Upper lobe of right lung (tissue), 1 donor: ENCODE data around the gene STPG4. TPM values are rescaled to one million over a fixed set of nuclear protein-coding genes. Genes with fewer than 3 reads are reported as not detected.
"Not testable (repeated sequence)": the region's sequence is repeated elsewhere in the genome, so short reads cannot be mapped to it uniquely, and the experiment has no call there.

ENCODE experiments used
- ATAC-seq: fragments of 200-7000 bp; cut with Tn5 transposase; one replicate; pipeline ENCODE4 v1.9.1; 2020; ENCODE audit warnings: mild to moderate bottlenecking, moderate library complexity
- DNase-seq: peaks from one replicate; pipeline ENCODE4 v3.0.0-alpha.2; 2020
- H3K27ac ChIP-seq: fragments of 200-600 bp; one replicate; pipeline ENCODE4 v1.8.0; 2022
- H3K27me3 ChIP-seq: fragments of 200-600 bp; one replicate; pipeline ENCODE4 v1.8.0; 2022; ENCODE audit warnings: mild to moderate bottlenecking
- H3K36me3 ChIP-seq: fragments of 200-600 bp; one replicate; pipeline ENCODE4 v1.8.0; 2022
- H3K4me1 ChIP-seq: fragments of 200-600 bp; one replicate; pipeline ENCODE4 v1.8.0; 2022
- H3K4me3 ChIP-seq: fragments of 200-600 bp; one replicate; pipeline ENCODE4 v1.8.0; 2022; ENCODE audit warnings: mild to moderate bottlenecking
- H3K9me3 ChIP-seq: fragments of 200-600 bp; one replicate; pipeline ENCODE4 v1.8.0; 2022
- CTCF ChIP-seq: fragments of 200-600 bp; IDR thresholded peaks from one replicate; pipeline ENCODE4 v1.8.0; 2022; ENCODE audit warnings: antibody characterized with exemption
- intact Hi-C: fragments of 100-400 bp; cut with DNase I; formaldehyde crosslinking; loops from one replicate; pipeline ENCODE4 v1.11.0; 2022
- total RNA-seq: library from RNA; stranded (reverse); fragmentation: NEBNext Ultra II Directional; extraction: Animal tissue kit (Norgen Biotek cat#: 25700); gene quantifications from one replicate; pipeline ENCODE4 v1.2.1, GENCODE V29; 2021
- donor health status: DM: no; HTN: yes; CAD: no; lungs with severe emphysema.

STPG4 gene
- total RNA-seq, 1 donor from 2014 or later = not detected

- Histone ChIP-seq H3K36me3 (no peaks in the 10 kb centered on the region), H3K27ac (no peak overlapping the region), H3K9me3 (no peaks in the 10 kb centered on the region), H3K4me1 (peaks cover 24% of the 10 kb centered on the region), H3K4me3 (no peak overlapping the region), H3K27me3 (no peaks in the 10 kb centered on the region)
- no peak for ATAC-seq
- no peak for TF ChIP-seq CTCF
- intact Hi-C loops = no loop called here
- DNase-seq = no peak
Observed at GRCh38 chr2:47189635-47190034, 34.5 kb upstream of the STPG4 start.

DNA sequence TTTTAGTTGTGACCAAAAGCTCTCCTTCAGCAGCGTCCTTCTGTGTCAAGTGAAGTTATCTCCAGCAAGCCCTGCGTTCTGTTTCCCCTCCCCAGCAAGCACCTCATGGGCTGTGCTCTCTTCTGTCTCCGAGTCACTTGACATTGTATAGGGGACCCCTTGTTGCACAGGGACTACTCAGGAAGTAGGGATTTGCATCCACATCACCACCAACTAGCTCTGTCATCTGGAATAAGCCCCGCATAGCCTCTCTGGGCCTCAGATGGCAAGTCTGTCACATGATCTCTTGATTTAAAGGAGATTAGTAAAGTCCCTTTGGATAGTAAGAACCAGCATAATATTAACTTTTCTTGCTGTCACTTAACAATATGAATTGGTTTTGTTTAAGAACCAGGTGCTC lies 32.0 kb upstream of the STPG4 start:
- no peak for TF ChIP-seq CTCF
- no peak for DNase-seq
- Histone ChIP-seq H3K4me3 (no peak overlapping the region), H3K36me3 (no peaks in the 10 kb centered on the region), H3K27ac (no peak overlapping the region), H3K9me3 (no peaks in the 10 kb centered on the region), H3K4me1 (peaks cover 5% of the 10 kb centered on the region), H3K27me3 (no peaks in the 10 kb centered on the region)
- ATAC-seq = no peak
- intact Hi-C loops = no loop called here

DNA sequence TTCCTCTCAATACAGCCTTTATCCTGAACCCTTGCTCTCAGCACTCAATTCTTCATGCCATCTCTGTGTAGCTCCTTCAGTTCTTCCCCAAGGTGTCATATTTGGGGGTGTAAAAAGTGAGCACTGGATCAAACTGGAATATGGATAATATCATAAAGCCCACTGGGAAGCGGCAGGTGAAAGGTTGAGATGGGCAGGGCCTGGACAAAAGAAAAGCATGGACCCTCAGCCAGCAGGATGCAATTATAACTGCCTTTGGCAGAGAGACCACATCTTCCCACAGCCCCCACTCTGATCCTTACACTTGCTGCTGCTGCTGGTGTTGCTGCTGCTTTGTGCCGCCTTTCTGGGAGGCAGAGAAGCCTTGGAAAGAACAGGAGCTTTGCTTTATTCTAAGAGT lies 31.2 kb upstream of the STPG4 start:
- H3K4me3 ChIP-seq = no peak overlapping the region
- H3K4me1 ChIP-seq = peaks cover 5% of the 10 kb centered on the region
- DNase-seq = no peak
- H3K9me3 ChIP-seq = no peaks in the 10 kb centered on the region
- no peak for ATAC-seq
- intact Hi-C loops = no loop called here
- TF ChIP-seq CTCF = no peak
- H3K36me3 ChIP-seq = no peaks in the 10 kb centered on the region
- no peaks in the 10 kb centered on the region for H3K27me3 ChIP-seq
- H3K27ac ChIP-seq = no peak overlapping the region

- H3K4me3 ChIP-seq, ATAC-seq, H3K27me3 ChIP-seq, H3K27ac ChIP-seq, intact Hi-C loops, H3K9me3 ChIP-seq, H3K4me1 ChIP-seq, H3K36me3 ChIP-seq, DNase-seq: not testable (repeated sequence)
Observed at GRCh38 chr2:47185098-47185497, 30.0 kb upstream of the STPG4 start.

DNA sequence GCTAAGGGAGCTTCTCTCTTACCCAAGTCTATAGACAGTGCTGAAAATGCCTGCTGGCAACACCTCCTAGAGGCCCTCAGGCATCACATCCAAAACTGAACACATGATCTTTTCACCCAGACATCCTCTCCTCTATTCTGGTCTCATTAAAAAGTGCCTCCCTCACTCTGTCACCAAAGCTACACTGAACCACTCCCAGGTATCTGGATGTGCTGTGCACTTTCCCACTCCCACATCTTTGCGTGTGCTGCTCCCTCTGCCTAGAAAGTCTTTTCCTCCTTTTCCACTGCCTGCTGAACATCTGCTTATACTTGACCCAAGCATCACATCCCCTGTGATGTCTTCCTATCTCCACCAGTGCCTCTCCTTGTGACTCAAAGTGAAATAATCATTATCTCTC lies 26.1 kb upstream of the STPG4 start:
- Histone ChIP-seq H3K36me3 (no peaks in the 10 kb centered on the region), H3K27ac (no peak overlapping the region), H3K4me1 (peaks cover 7% of the 10 kb centered on the region), H3K27me3 (no peaks in the 10 kb centered on the region), H3K4me3 (no peak overlapping the region), H3K9me3 (no peaks in the 10 kb centered on the region)
- DNase-seq = no peak
- ATAC-seq = no peak
- TF ChIP-seq CTCF = no peak
- intact Hi-C loops = no loop called here

DNA sequence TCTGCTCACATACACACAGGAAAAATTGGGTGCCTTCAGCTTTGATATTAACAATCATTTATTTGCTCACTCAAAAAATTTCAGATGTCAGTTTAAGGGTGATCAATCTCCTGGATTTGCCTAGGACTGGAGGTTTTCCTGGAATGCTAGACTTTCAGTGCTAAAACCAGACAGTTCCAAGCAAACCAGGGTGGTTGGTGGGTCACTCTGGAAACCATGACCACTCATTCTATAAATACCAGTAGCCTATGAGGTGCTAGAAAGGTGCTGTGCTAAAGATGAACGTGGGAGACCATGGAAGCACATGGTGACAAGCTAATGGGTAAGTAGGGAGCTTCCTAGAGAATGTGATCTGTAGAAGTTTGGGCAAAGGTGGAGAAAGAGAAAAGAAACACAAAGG lies 25.4 kb upstream of the STPG4 start:
- no peaks in the 10 kb centered on the region for H3K9me3 ChIP-seq
- ATAC-seq (no peak), DNase-seq (no peak)
- intact Hi-C loops = no loop called here
- H3K27me3 ChIP-seq = no peaks in the 10 kb centered on the region
- no peaks in the 10 kb centered on the region for H3K36me3 ChIP-seq
- H3K27ac ChIP-seq = no peak overlapping the region
- peaks cover 7% of the 10 kb centered on the region for H3K4me1 ChIP-seq
- no peak overlapping the region for H3K4me3 ChIP-seq
- no peak for TF ChIP-seq CTCF
